ENCODE data around the gene PRDM16. TPM values are rescaled to one million over a fixed set of nuclear protein-coding genes. Genes with fewer than 3 reads are reported as not detected.

The PRDM16 gene
- total RNA-seq, 4 donors from 2014 or later = 5.9 to 41.7 (median 11.2) TPM

GRCh38 chr1:3058263-3059030 is 10.6 kb upstream of the PRDM16 start:
- TF ChIP-seq, protein P1, sequence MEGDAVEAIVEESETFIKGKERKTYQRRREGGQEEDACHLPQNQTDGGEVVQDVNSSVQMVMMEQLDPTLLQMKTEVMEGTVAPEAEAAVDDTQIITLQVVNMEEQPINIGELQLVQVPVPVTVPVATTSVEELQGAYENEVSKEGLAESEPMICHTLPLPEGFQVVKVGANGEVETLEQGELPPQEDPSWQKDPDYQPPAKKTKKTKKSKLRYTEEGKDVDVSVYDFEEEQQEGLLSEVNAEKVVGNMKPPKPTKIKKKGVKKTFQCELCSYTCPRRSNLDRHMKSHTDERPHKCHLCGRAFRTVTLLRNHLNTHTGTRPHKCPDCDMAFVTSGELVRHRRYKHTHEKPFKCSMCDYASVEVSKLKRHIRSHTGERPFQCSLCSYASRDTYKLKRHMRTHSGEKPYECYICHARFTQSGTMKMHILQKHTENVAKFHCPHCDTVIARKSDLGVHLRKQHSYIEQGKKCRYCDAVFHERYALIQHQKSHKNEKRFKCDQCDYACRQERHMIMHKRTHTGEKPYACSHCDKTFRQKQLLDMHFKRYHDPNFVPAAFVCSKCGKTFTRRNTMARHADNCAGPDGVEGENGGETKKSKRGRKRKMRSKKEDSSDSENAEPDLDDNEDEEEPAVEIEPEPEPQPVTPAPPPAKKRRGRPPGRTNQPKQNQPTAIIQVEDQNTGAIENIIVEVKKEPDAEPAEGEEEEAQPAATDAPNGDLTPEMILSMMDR (IDR thresholded peaks at IDR 0.05) = no peak
- TF ChIP-seq POLR2A (IDR thresholded peaks at IDR 0.05) (no peak), EP300 (IDR thresholded peaks at IDR 0.05) (no peak)
- DNase-seq (ENCODE audit: low spot score in 2 of 2) = no peak
- Histone ChIP-seq H3K36me3 (peaks cover 0 to 22% (median 0%) of the 10 kb centered on the region in 3 donors), H3K4me1 (peaks cover 0 to 27% (median 5%) of the 10 kb centered on the region in 4 donors), H3K27ac (no peak overlapping the region), H3K27me3 (peaks cover 0 to 24% of the 10 kb centered on the region in 2 donors), H3K9me3 (no peaks in the 10 kb centered on the region), H3K4me3 (no peak overlapping the region)
- 87 to 88% methylated on average over 10 of the region's 10 CpGs for WGBS, 2 donors

GRCh38 chr1:3060127-3060526 is 8.9 kb upstream of the PRDM16 start:
- DNase-seq (ENCODE audit: low spot score in 2 of 2) = no peak
- Histone ChIP-seq H3K9me3 (no peaks in the 10 kb centered on the region), H3K27ac (no peak overlapping the region), H3K4me3 (no peak overlapping the region), H3K36me3 (peaks cover 0 to 22% (median 0%) of the 10 kb centered on the region in 3 donors), H3K4me1 (peaks cover 0 to 39% (median 16%) of the 10 kb centered on the region in 4 donors), H3K27me3 (peaks cover 0 to 37% of the 10 kb centered on the region in 2 donors)
- TF ChIP-seq, protein P1 (IDR thresholded peaks at IDR 0.05) = no peak
- TF ChIP-seq POLR2A (IDR thresholded peaks at IDR 0.05) (no peak), EP300 (IDR thresholded peaks at IDR 0.05) (no peak)
- 45 to 79% methylated on average over 6 to 9 of the region's 9 CpGs for WGBS, 2 donors

GRCh38 chr1:3060601-3061551 is 8.1 kb upstream of the PRDM16 start:
- H3K9me3 ChIP-seq = no peaks in the 10 kb centered on the region
- TF ChIP-seq EP300 (IDR thresholded peaks at IDR 0.05) (no peak), POLR2A (IDR thresholded peaks at IDR 0.05) (no peak)
- TF ChIP-seq, protein P1 (IDR thresholded peaks at IDR 0.05) = no peak
- H3K27ac ChIP-seq = peak overlapping the region in 1 of 4 donors; percentile 94
- H3K4me1 ChIP-seq = peaks cover 0 to 45% (median 17%) of the 10 kb centered on the region in 4 donors
- H3K27me3 ChIP-seq = peaks cover 0 to 44% of the 10 kb centered on the region in 2 donors
- peaks cover 0 to 22% (median 0%) of the 10 kb centered on the region in 3 donors for H3K36me3 ChIP-seq
- no peak for DNase-seq (ENCODE audit: low spot score in 2 of 2)
- WGBS, 2 donors = 70 to 75% methylated on average over 12 of the region's 15 CpGs
- no peak overlapping the region for H3K4me3 ChIP-seq

GRCh38 chr1:3061566-3061965 is 7.4 kb upstream of the PRDM16 start:
- WGBS, 2 donors = 51 to 67% methylated on average over 2 to 4 of the region's 5 CpGs
- Histone ChIP-seq H3K4me3 (no peak overlapping the region), H3K9me3 (no peaks in the 10 kb centered on the region), H3K36me3 (peaks cover 0 to 22% (median 0%) of the 10 kb centered on the region in 3 donors), H3K4me1 (peaks cover 0 to 51% (median 17%) of the 10 kb centered on the region in 4 donors), H3K27ac (peak overlapping the region in 2 of 4 donors; percentile 94 to 95), H3K27me3 (peaks cover 0 to 49% of the 10 kb centered on the region in 2 donors)
- DNase-seq (ENCODE audit: low spot score in 2 of 2) = no peak
- TF ChIP-seq, protein P1 (IDR thresholded peaks at IDR 0.05) = no peak
- TF ChIP-seq EP300 (IDR thresholded peaks at IDR 0.05) (no peak), POLR2A (IDR thresholded peaks at IDR 0.05) (no peak)
